Kidney (tissue), 14 donors: Measurements from ENCODE around the gene CKB. TPM values are rescaled to one million over a fixed set of nuclear protein-coding genes. Genes with fewer than 3 reads are reported as not detected.
A peak's percentile ranks its signal among the peaks of the same experiment; 100 is the strongest.

Experiments used
- DNase-seq, 5 donors: peaks; one replicate each; pipeline ENCODE4 v3.0.0-alpha.2; 2013 to 2020
- FAIRE-seq: peaks from 2 replicates; lab custom pipeline; 2012; peaks lifted over from hg19 to GRCh38; lab: Jason Lieb, UNC
- H3K27ac ChIP-seq, 2 donors: one replicate each; pipeline ENCODE4 v1.7.0; 2013; ENCODE audit warnings: low read depth in 2 of 2, low read length in 2 of 2, inconsistent platforms in 1 of 2
- H3K27me3 ChIP-seq: one replicate; pipeline ENCODE4 v1.7.1; 2013; ENCODE audit warnings: low read length, inconsistent platforms; ENCODE audit not compliant: control insufficient read depth, insufficient read depth
- H3K36me3 ChIP-seq, 3 donors: one replicate each; pipeline versions ENCODE4 v1.7.0 to v1.7.1; 2013; ENCODE audit warnings: low read length in 3 of 3, control low read depth in 1 of 3, inconsistent platforms in 1 of 3; ENCODE audit not compliant: insufficient read depth in 3 of 3, control insufficient read depth in 2 of 3
- H3K4me1 ChIP-seq, 3 donors: one replicate each; pipeline versions ENCODE4 v1.7.0 to v1.7.1; 2013; ENCODE audit warnings: low read length in 3 of 3, inconsistent platforms in 1 of 3, low read depth in 1 of 3; ENCODE audit not compliant: control insufficient read depth in 2 of 3, insufficient read depth in 2 of 3
- H3K4me3 ChIP-seq, 3 donors: one replicate each; pipeline versions ENCODE4 v1.7.0 to v1.8.1; 2013; ENCODE audit warnings: low read length in 3 of 3, control low read depth in 1 of 3, inconsistent platforms in 1 of 3
- H3K9ac ChIP-seq, 3 donors: one replicate each; pipeline versions ENCODE4 v1.7.0 to v1.7.1; 2013; ENCODE audit warnings: low read length in 3 of 3, control low read depth in 1 of 3, inconsistent platforms in 1 of 3
- H3K9me3 ChIP-seq, 3 donors: one replicate each; pipeline versions ENCODE4 v1.7.0 to v1.7.1; 2013; ENCODE audit warnings: low read length in 3 of 3, control low read depth in 1 of 3, inconsistent platforms in 1 of 3; ENCODE audit not compliant: control insufficient read depth in 2 of 3, insufficient read depth in 1 of 3
- intact Hi-C: fragments of 100-400 bp; cut with DNase I; formaldehyde crosslinking; loops from one replicate; pipeline ENCODE4 v1.11.1; 2022
- polyA plus RNA-seq: library from polyadenylated mRNA; stranded (reverse); fragments of 350-450 nt; fragmentation: Illumina TruSeq; extraction: RNeasy Lipid Tissue Mini Kit (QIAGEN cat#74804); gene quantifications from one replicate; pipeline ENCODE4 v1.2.3, GENCODE V29; 2014; ENCODE audit warnings: low read depth, low replicate concordance; ENCODE audit not compliant: insufficient read depth
- total RNA-seq: library from RNA; stranded (reverse); fragmentation: NEBNext Ultra II Directional; extraction: Animal tissue kit (Norgen Biotek cat#: 25700); gene quantifications from one replicate; pipeline ENCODE4 v1.2.1, GENCODE V29; 2021
- TF ChIP-seq, protein P1 (sequence below): IDR thresholded peaks from 3 replicates; pipeline ENCODE4 v1.5.1; 2012; ENCODE audit warnings: mild to moderate bottlenecking, moderate library complexity, borderline replicate concordance; ENCODE audit not compliant: insufficient read depth; ENCODE audit errors: extremely low read depth
- donor health status: control.
- donor health status: control.
- donor health status: control.
- donor health status: control.
- donor health status: control.
- donor health status: DM: yes; HTN: yes; CAD: no.
- donor health status: Normal renal cell carcinoma (clear cell type).

The CKB gene
- total and polyA plus RNA-seq, 2 donors from 2014 or later = 539 to 916 TPM

DNA sequence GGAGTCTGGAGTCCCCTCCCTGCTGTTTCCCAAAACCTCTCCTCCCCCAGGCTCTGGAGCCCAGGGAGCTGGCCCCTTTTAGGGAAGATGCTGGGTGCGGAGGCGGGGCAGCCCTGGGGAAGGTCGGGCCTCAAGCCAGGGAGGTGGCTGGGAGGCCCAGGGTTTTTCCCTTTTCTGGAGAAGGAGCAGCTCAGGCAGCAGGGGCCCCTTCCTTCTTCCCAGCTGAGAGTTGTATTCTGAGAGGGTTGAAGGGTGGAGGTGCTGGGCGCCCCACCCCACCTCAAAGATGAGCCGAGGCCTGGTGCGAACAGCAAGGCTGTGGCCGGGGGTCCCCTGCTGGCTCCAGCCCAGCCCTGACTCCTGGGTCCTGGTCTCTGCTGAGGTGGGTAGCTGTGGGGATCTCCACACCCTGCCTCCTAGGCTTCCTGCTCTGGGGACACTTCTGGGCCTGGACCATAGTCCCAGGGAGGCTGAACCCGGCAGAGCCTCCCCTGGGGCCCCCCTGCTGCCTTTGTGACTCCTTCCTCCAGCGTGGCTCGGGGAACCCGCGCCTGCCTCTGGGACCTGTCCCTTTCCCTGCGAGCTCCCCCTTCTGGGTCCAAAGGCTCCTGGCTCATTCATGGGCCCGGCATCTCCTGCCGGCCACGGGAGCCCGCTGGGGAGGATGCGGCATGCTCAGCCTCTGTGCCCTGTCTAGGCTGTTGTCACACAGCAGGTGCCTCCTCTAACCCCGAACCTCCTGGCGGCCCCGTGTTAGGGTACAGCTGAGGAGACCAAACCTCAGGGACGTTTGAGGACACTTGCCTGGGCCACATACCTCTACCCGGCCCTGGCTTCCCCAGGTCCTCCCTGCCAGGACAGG lies 10.7 kb upstream of the CKB start:
- Histone ChIP-seq H3K36me3 (no peaks in the 10 kb centered on the region), H3K4me3 (no peak overlapping the region), H3K4me1 (peaks cover 0 to 13% (median 8%) of the 10 kb centered on the region in 3 donors), H3K9me3 (no peaks in the 10 kb centered on the region), H3K9ac (no peak overlapping the region), H3K27ac (no peak overlapping the region), H3K27me3 (no peaks in the 10 kb centered on the region)
- DNase-seq (peak in 1 of 5 donors; percentile 76), FAIRE-seq (no peak)
- TF ChIP-seq, protein P1, sequence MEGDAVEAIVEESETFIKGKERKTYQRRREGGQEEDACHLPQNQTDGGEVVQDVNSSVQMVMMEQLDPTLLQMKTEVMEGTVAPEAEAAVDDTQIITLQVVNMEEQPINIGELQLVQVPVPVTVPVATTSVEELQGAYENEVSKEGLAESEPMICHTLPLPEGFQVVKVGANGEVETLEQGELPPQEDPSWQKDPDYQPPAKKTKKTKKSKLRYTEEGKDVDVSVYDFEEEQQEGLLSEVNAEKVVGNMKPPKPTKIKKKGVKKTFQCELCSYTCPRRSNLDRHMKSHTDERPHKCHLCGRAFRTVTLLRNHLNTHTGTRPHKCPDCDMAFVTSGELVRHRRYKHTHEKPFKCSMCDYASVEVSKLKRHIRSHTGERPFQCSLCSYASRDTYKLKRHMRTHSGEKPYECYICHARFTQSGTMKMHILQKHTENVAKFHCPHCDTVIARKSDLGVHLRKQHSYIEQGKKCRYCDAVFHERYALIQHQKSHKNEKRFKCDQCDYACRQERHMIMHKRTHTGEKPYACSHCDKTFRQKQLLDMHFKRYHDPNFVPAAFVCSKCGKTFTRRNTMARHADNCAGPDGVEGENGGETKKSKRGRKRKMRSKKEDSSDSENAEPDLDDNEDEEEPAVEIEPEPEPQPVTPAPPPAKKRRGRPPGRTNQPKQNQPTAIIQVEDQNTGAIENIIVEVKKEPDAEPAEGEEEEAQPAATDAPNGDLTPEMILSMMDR = no peak
- intact Hi-C loops = no loop called here

DNA sequence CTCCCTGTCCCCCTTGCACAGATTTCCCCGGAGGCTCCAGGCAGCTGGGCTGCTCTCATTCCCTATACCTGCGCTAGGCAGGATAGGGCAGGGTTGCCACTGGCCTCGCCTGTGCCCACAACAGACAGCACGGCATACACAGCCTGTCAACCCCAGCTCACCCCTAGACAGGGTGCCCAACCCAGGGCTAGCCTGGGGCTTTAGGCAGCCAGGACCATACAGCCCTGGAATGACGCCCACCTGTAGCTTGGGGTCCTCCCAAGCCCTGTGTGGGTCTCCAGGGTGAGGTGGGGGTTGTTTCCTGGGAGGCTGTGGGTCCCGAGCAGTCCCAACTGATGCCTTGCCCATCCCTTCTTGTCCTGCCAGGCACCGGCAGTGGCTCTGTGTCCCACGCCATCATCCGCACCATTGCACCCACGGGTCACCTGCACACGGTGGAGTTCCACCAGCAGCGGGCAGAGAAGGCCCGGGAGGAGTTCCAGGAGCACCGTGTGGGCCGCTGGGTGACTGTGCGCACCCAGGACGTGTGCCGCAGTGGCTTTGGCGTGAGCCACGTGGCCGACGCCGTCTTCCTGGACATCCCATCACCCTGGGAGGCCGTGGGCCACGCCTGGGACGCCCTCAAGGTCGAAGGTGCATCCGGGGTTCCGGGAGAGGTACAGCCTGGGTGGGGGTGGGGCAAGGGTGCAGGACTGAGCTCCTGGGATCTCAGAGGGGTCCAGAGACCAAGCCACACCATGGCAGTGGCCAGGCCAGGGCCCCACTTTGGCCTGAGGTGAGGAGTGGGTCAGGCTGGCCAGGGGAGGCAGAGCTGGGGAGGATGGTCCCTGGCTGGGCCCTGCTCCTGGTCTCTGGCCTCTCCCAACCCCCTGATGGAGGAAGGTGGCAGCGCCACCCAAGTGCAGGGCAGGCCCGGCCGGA lies 9.8 kb upstream of the CKB start:
- no peaks in the 10 kb centered on the region for H3K36me3 ChIP-seq
- TF ChIP-seq, protein P1 = no peak

DNA sequence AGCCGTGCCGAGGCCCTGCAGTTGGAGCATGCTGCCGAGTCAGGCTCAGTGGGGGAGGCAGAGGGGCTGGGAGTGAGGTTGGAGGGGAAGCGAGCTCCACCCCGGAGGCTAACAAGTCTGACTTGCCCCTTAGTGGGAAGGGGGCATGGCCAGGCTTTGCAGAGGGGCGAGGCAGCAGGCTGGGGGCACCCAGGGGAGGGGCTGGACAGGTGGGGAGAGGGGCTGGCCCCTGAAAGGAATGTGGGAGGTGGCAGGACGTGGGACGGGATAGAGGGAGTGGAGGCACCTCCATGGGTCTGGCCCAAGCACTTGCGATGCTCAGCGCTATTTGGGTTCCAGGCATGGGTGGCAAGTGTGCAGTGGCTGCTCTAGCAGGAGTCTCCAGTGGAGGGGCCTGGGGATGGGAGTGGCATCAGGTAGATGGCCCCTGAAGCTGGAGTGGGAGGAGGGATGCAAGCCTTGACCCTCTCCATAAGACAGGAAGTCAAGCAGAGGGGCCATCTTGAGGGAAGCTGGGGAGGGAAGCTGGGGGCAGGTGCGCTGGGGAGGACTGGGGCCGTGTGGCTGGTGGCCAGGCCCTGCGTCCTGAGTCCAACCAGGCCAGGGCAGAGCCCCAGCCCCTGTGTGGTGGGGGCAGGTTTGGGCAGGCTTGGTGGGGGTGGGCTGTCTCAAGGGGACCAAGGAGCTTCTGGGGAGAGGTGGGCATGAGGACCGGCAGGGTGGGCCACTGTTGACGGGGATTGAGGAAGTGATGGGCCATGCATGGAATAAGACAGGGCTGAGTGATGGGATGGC lies 9.0 kb upstream of the CKB start:
- Histone ChIP-seq H3K4me1 (peaks cover 0 to 27% (median 12%) of the 10 kb centered on the region in 3 donors), H3K4me3 (no peak overlapping the region), H3K9me3 (no peaks in the 10 kb centered on the region), H3K36me3 (no peaks in the 10 kb centered on the region), H3K9ac (no peak overlapping the region), H3K27ac (no peak overlapping the region), H3K27me3 (no peaks in the 10 kb centered on the region)
- no peak for FAIRE-seq
- DNase-seq = peak in 1 of 5 donors; percentile 77
- TF ChIP-seq, protein P1 = no peak
- intact Hi-C loops = no loop called here

More for the DNA sequence above, 9.8 kb upstream of the CKB start:
- Histone ChIP-seq H3K27me3 (no peaks in the 10 kb centered on the region), H3K9ac (no peak overlapping the region), H3K4me3 (no peak overlapping the region), H3K4me1 (peaks cover 0 to 19% (median 8%) of the 10 kb centered on the region in 3 donors), H3K27ac (no peak overlapping the region), H3K9me3 (no peaks in the 10 kb centered on the region)
- FAIRE-seq (no peak), DNase-seq (peak in 1 of 5 donors; percentile 76)
- intact Hi-C loops = no loop called here
